Measurements from ENCODE around the gene ZNF491. TPM values are rescaled to one million over a fixed set of nuclear protein-coding genes. Genes with fewer than 3 reads are reported as not detected.
"Not testable (repeated sequence)": the region's sequence is repeated elsewhere in the genome, so short reads cannot be mapped to it uniquely, and the experiment has no call there.

ZNF491 gene
- total RNA-seq, 2 experiments from 2014 or later: 2.0 to 6.2 TPM

DNA sequence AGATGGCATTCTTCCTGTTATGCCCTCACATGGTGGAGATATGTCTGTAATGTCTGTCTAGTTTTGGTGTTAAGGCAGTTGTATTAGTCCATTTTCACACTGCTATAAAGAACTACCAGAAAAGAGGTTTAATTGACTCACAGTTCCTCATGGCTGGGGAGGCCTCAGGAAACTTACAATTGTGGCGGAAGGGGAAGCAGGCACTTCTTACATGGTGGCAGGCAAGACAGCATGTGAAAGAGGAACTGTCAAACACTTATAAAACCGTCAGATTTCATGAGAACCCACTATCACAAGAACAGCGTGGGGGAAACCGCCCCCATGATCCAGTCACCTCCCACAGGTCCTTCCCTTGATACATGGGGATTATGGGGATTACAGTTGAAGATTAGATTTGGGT, 28.3 kb upstream of the ZNF491 start:
- BruUV-seq (replicated peaks): no TSS peak
- DNase-seq (ENCODE audit: low spot score): no peak
- TF ChIP-seq, protein P1, sequence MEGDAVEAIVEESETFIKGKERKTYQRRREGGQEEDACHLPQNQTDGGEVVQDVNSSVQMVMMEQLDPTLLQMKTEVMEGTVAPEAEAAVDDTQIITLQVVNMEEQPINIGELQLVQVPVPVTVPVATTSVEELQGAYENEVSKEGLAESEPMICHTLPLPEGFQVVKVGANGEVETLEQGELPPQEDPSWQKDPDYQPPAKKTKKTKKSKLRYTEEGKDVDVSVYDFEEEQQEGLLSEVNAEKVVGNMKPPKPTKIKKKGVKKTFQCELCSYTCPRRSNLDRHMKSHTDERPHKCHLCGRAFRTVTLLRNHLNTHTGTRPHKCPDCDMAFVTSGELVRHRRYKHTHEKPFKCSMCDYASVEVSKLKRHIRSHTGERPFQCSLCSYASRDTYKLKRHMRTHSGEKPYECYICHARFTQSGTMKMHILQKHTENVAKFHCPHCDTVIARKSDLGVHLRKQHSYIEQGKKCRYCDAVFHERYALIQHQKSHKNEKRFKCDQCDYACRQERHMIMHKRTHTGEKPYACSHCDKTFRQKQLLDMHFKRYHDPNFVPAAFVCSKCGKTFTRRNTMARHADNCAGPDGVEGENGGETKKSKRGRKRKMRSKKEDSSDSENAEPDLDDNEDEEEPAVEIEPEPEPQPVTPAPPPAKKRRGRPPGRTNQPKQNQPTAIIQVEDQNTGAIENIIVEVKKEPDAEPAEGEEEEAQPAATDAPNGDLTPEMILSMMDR (conservative IDR thresholded peaks at IDR 0.05; ENCODE audit: low read length): no peak
- no peak for TF ChIP-seq EZH2phosphoT487 (IDR thresholded peaks at IDR 0.05; ENCODE audit: borderline replicate concordance, low read depth, low read length)
- Histone ChIP-seq H3K9me3 (ENCODE audit: low read length) (peaks cover 13% of the 10 kb centered on the region; the same call in 1 of the 2 replicates), H3K9me2 (ENCODE audit: insufficient read depth, low read length) (no peaks in the 10 kb centered on the region), H3K36me3 (ENCODE audit: insufficient read depth, low read length) (peaks cover 15% of the 10 kb centered on the region; the same call in 1 of the 2 replicates), H3K27ac (ENCODE audit: low read depth, low read length, poor library complexity, severe bottlenecking) (no peak overlapping the region), H3K4me3 (ENCODE audit: low read depth, low read length, poor library complexity, severe bottlenecking) (no peak overlapping the region), H4K20me1 (ENCODE audit: insufficient read depth, low read length) (no peaks in the 10 kb centered on the region), H3K79me2 (ENCODE audit: insufficient read depth, low read depth, low read length) (no peaks in the 10 kb centered on the region), H3K4me2 (ENCODE audit: low read length) (no peak overlapping the region), H3K4me1 (ENCODE audit: insufficient read depth, low read length, poor library complexity, severe bottlenecking) (peaks cover 14% of the 10 kb centered on the region), H2AFZ (ENCODE audit: low read length) (no peak overlapping the region)
- intact Hi-C loops (cut with micrococcal nuclease; ENCODE audit: unreplicated experiment): no loop called here
- ChIA-PET CTCF (ENCODE audit: unreplicated experiment) (no interaction called here), POLR2A (no interaction called here)

GRCh38 chr19:11771520-11771919, 26.8 kb upstream of the ZNF491 start:
- H3K79me2 ChIP-seq (ENCODE audit: insufficient read depth, low read depth, low read length); DNase-seq (ENCODE audit: low spot score); BruUV-seq (replicated peaks); H2AFZ ChIP-seq (ENCODE audit: low read length); H3K9me2 ChIP-seq (ENCODE audit: insufficient read depth, low read length); intact Hi-C loops (cut with micrococcal nuclease; ENCODE audit: unreplicated experiment); H3K4me2 ChIP-seq (ENCODE audit: low read length); H3K27ac ChIP-seq (ENCODE audit: low read depth, low read length, poor library complexity, severe bottlenecking); H3K4me3 ChIP-seq (ENCODE audit: low read depth, low read length, poor library complexity, severe bottlenecking); H4K20me1 ChIP-seq (ENCODE audit: insufficient read depth, low read length); CTCF ChIA-PET (ENCODE audit: unreplicated experiment): not testable (repeated sequence)
- Histone ChIP-seq H3K9me3 (ENCODE audit: low read length) (peaks cover 13% of the 10 kb centered on the region; the same call in 1 of the 2 replicates), H3K36me3 (ENCODE audit: insufficient read depth, low read length) (peaks cover 15% of the 10 kb centered on the region; the same call in 1 of the 2 replicates), H3K4me1 (ENCODE audit: insufficient read depth, low read length, poor library complexity, severe bottlenecking) (peaks cover 11% of the 10 kb centered on the region)
- TF ChIP-seq, protein P1 (conservative IDR thresholded peaks at IDR 0.05; ENCODE audit: low read length): peak; percentile 50
- POLR2A ChIA-PET: interaction anchor here (0.6 to 0.7 kb wide), 2 partner anchors 39 to 875 kb away, joined by 3 to 5 read pairs; no protein-coding TSS in a partner anchor

- H3K4me3 ChIP-seq (ENCODE audit: low read depth, low read length, poor library complexity, severe bottlenecking); BruUV-seq (replicated peaks); DNase-seq (ENCODE audit: low spot score); POLR2A ChIA-PET; CTCF ChIA-PET (ENCODE audit: unreplicated experiment); H3K9me3 ChIP-seq (ENCODE audit: low read length); H4K20me1 ChIP-seq (ENCODE audit: insufficient read depth, low read length); H3K4me2 ChIP-seq (ENCODE audit: low read length); intact Hi-C loops (cut with micrococcal nuclease; ENCODE audit: unreplicated experiment); H3K79me2 ChIP-seq (ENCODE audit: insufficient read depth, low read depth, low read length); H3K9me2 ChIP-seq (ENCODE audit: insufficient read depth, low read length); H2AFZ ChIP-seq (ENCODE audit: low read length); H3K4me1 ChIP-seq (ENCODE audit: insufficient read depth, low read length, poor library complexity, severe bottlenecking); H3K27ac ChIP-seq (ENCODE audit: low read depth, low read length, poor library complexity, severe bottlenecking): not testable (repeated sequence)
- peaks cover 43% of the 10 kb centered on the region for H3K36me3 ChIP-seq (ENCODE audit: insufficient read depth, low read length)
These were observed 21.7 kb upstream of the ZNF491 start for GRCh38 chr19:11776669-11777068.

Measured in OCI-LY7 (cell line).